ENCODE measurements around the gene ERICH4. TPM values are rescaled to one million over a fixed set of nuclear protein-coding genes. Genes with fewer than 3 reads are reported as not detected.

The ERICH4 gene
- total and polyA plus RNA-seq, 2 of the 13 experiments (the other 11 are each of a cell fraction or from before 2014, with no cell fraction given), result 0.40 to 0.64 TPM

GRCh38 chr19:41397086-41398049 lies 45.6 kb upstream of the ERICH4 start, which contains the start of the genes BCKDHA and EXOSC5 (continued):
- no peak for TF ChIP-seq RBM39 (IDR thresholded peaks at IDR 0.05; ENCODE audit: low read depth, low read length, poor library complexity, severe bottlenecking)
- no peak for TF ChIP-seq DR1 (CRISPR knock-in tag; IDR thresholded peaks at IDR 0.05)
- TF ChIP-seq ZKSCAN8 (CRISPR knock-in tag; IDR thresholded peaks at IDR 0.05; ENCODE audit: borderline replicate concordance), result no peak
- peak; percentile 47 for TF ChIP-seq GABPA (IDR thresholded peaks at IDR 0.05; ENCODE audit: low read depth, low read length)
- TF ChIP-seq GABPA (CRISPR knock-in tag; IDR thresholded peaks at IDR 0.05; ENCODE audit: low read depth), result peak; percentile 85
- TF ChIP-seq KAT7 (CRISPR knock-in tag; IDR thresholded peaks at IDR 0.05; ENCODE audit: borderline replicate concordance), result peak; percentile 34; the same call in 1 of the 2 replicates
- no peak for TF ChIP-seq ZNF260 (CRISPR knock-in tag; IDR thresholded peaks at IDR 0.05; ENCODE audit: borderline replicate concordance, low read depth)
- no peak for TF ChIP-seq MBD4 (IDR thresholded peaks at IDR 0.05; ENCODE audit: borderline replicate concordance, low read length)
- TF ChIP-seq LBX2 (CRISPR knock-in tag; IDR thresholded peaks at IDR 0.05; ENCODE audit: borderline replicate concordance), result no peak
- TF ChIP-seq ETV5 (CRISPR knock-in tag; IDR thresholded peaks at IDR 0.05; ENCODE audit: borderline replicate concordance), result peak; percentile 87
- TF ChIP-seq RFX1 (IDR thresholded peaks at IDR 0.05), result no peak
- TF ChIP-seq ZBTB25 (CRISPR knock-in tag; IDR thresholded peaks at IDR 0.05), result no peak; the same call in 1 of the 2 replicates
- no peak for TF ChIP-seq TEAD2 (CRISPR knock-in tag; IDR thresholded peaks at IDR 0.05)
- TF ChIP-seq ISL2 (CRISPR knock-in tag; IDR thresholded peaks at IDR 0.05), result no peak; the same call in none of the 2 replicates
- TF ChIP-seq ISX (CRISPR knock-in tag; conservative IDR thresholded peaks at IDR 0.05), result peak; percentile 55; the same call in 1 of the 2 replicates
- peak; percentile 93 for TF ChIP-seq ASH2L (IDR thresholded peaks at IDR 0.05; ENCODE audit: insufficient read length, low read depth, low read length)
- 0 out of 2 replicates have a peak, but pooled peaks have one; percentile 78 for TF ChIP-seq ZBTB1 (CRISPR knock-in tag; IDR thresholded peaks at IDR 0.05; ENCODE audit: borderline replicate concordance)
- peak; percentile 55 for TF ChIP-seq FOSL2 (CRISPR knock-in tag; IDR thresholded peaks at IDR 0.05)
- peak; percentile 60; the same call in 1 of the 2 replicates for TF ChIP-seq GFI1 (CRISPR knock-in tag; IDR thresholded peaks at IDR 0.05; ENCODE audit: borderline replicate concordance)
- TF ChIP-seq ZNF407 (CRISPR knock-in tag; IDR thresholded peaks at IDR 0.05; ENCODE audit: not compliant biosample characterization), result no peak

Measured in HepG2 (cell line).